HG02970 (cell line): Measurements from ENCODE around the gene NUDT3.
"Not testable (repeated sequence)": the region's sequence is repeated elsewhere in the genome, so short reads cannot be mapped to it uniquely, and the experiment has no call there.

Source experiments
- ATAC-seq: cut with Tn5 transposase; IDR thresholded peaks from one replicate; pipeline ENCODE4 v1.9.1; 2021; ENCODE audit warnings: mild to moderate bottlenecking, moderate library complexity, moderate number of reproducible peaks; ENCODE audit not compliant: unreplicated experiment, low FRiP score

The NUDT3 gene

GRCh38 chr6:34269658-34270341 is 122.7 kb downstream of the NUDT3 start:
- ATAC-seq: not testable (repeated sequence)

GRCh38 chr6:34269132-34269531 is 123.3 kb downstream of the NUDT3 start:
- not testable (repeated sequence) for ATAC-seq

GRCh38 chr6:34267746-34268145 is 124.7 kb downstream of the NUDT3 start:
- no peak for ATAC-seq

GRCh38 chr6:34263484-34263883 is 129.0 kb downstream of the NUDT3 start:
- ATAC-seq: not testable (repeated sequence)

GRCh38 chr6:34260576-34261267 is 131.7 kb downstream of the NUDT3 start:
- no peak for ATAC-seq

- no peak for ATAC-seq
These were observed 132.9 kb downstream of the NUDT3 start for GRCh38 chr6:34259529-34260069.

- ATAC-seq: not testable (repeated sequence)
These were observed 140.1 kb downstream of the NUDT3 start for GRCh38 chr6:34252395-34252794.

GRCh38 chr6:34249469-34250261 is 142.8 kb downstream of the NUDT3 start:
- ATAC-seq: peak; percentile 26

- peak; percentile 84 for ATAC-seq
These were observed 143.6 kb downstream of the NUDT3 start, which contains the start of gene SMIM29 for GRCh38 chr6:34248727-34249468. SMIM29 (minus strand) TSS chr6:34249006; CDS start chr6:34247791, 1,215 bp downstream.

- ATAC-seq: peak; percentile 17
These were observed 144.2 kb downstream of the NUDT3 start for GRCh38 chr6:34248198-34248726.

GRCh38 chr6:34247481-34248197 is 144.8 kb downstream of the NUDT3 start:
- ATAC-seq: no peak

- no peak for ATAC-seq
These were observed 145.7 kb downstream of the NUDT3 start for GRCh38 chr6:34246563-34247391.

GRCh38 chr6:34246249-34246562 is 146.3 kb downstream of the NUDT3 start:
- no peak for ATAC-seq

- not testable (repeated sequence) for ATAC-seq
These were observed 146.7 kb downstream of the NUDT3 start for GRCh38 chr6:34245761-34246140.

GRCh38 chr6:34245032-34245760 is 147.3 kb downstream of the NUDT3 start:
- ATAC-seq: not testable (repeated sequence)

GRCh38 chr6:34243901-34244884 is 148.3 kb downstream of the NUDT3 start:
- no peak for ATAC-seq
